GM23248 (cell line): ENCODE measurements around the gene NPY2R. TPM values are rescaled to one million over a fixed set of nuclear protein-coding genes. Genes with fewer than 3 reads are reported as not detected.

Experiments
- DNase-seq: peaks from one replicate; pipeline ENCODE4 v3.0.0-alpha.2; 2015
- H2AFZ ChIP-seq: fragments of 200-600 bp; sonication (generic); 2 replicates; pipeline ENCODE4 v1.6.1; 2016; ENCODE audit warnings: antibody characterized with exemption
- H3F3A ChIP-seq: fragments of 200-600 bp; sonication (generic); 2 replicates; pipeline ENCODE4 v1.6.1; 2016; ENCODE audit warnings: mild to moderate bottlenecking, antibody characterized with exemption, mixed run types; ENCODE audit not compliant: insufficient read depth
- H3K27ac ChIP-seq: fragments of 200-600 bp; sonication (generic); 2 replicates; pipeline ENCODE4 v1.5.1; 2016; ENCODE audit warnings: mild to moderate bottlenecking
- H3K27me3 ChIP-seq: fragments of 200-600 bp; sonication (generic); replicated peaks from 2 replicates; pipeline ENCODE4 v1.6.1; 2016; ENCODE audit warnings: mild to moderate bottlenecking; ENCODE audit not compliant: insufficient read depth
- H3K36me3 ChIP-seq: fragments of 200-600 bp; sonication (generic); 2 replicates; pipeline ENCODE4 v1.6.1; 2016; ENCODE audit warnings: low read depth, mild to moderate bottlenecking
- H3K4me1 ChIP-seq: fragments of 200-600 bp; sonication (generic); 2 replicates; pipeline ENCODE4 v1.6.1; 2016; ENCODE audit warnings: mild to moderate bottlenecking; ENCODE audit not compliant: insufficient read depth
- H3K4me2 ChIP-seq: fragments of 200-600 bp; sonication (generic); one replicate; pipeline ENCODE4 v1.6.1; 2016; ENCODE audit warnings: mild to moderate bottlenecking; ENCODE audit not compliant: unreplicated experiment
- H3K4me3 ChIP-seq: fragments of 200-600 bp; sonication (generic); 2 replicates; pipeline ENCODE4 v1.5.1; 2016; ENCODE audit warnings: mild to moderate bottlenecking
- H3K79me2 ChIP-seq: fragments of 200-600 bp; sonication (generic); 2 replicates; pipeline ENCODE4 v1.6.1; 2016; ENCODE audit warnings: mild to moderate bottlenecking; ENCODE audit not compliant: insufficient read depth
- H3K9ac ChIP-seq: fragments of 200-600 bp; sonication (generic); 2 replicates; pipeline ENCODE4 v1.6.1; 2016; ENCODE audit warnings: mild to moderate bottlenecking
- H3K9me2 ChIP-seq: fragments of 200-600 bp; sonication (generic); 2 replicates; pipeline ENCODE4 v1.6.1; 2016; ENCODE audit warnings: mixed run types, mild to moderate bottlenecking, moderate library complexity; ENCODE audit not compliant: insufficient read depth
- H3K9me3 ChIP-seq: fragments of 200-600 bp; sonication (generic); one replicate; pipeline ENCODE4 v1.6.1; 2017; ENCODE audit warnings: low read depth
- H4K20me1 ChIP-seq: fragments of 200-600 bp; sonication (generic); 2 replicates; pipeline ENCODE4 v1.6.0; 2016; ENCODE audit not compliant: insufficient read depth
- EZH2 ChIP-seq: fragments of 200-600 bp; sonication (generic); IDR thresholded peaks from 2 replicates; pipeline ENCODE4 v1.6.1; 2018; ENCODE audit warnings: antibody characterized with exemption, mild to moderate bottlenecking; ENCODE audit not compliant: insufficient read depth, poor library complexity, severe bottlenecking
- EZH2phosphoT487 ChIP-seq: fragments of 200-600 bp; sonication (generic); IDR thresholded peaks from 2 replicates; pipeline ENCODE4 v1.6.1; 2018; ENCODE audit warnings: antibody characterized with exemption, moderate library complexity, mild to moderate bottlenecking, low read depth; ENCODE audit not compliant: insufficient read depth
- WGBS, 2 experiments: methylation state at CpG; one replicate each; pipeline ENCODE4 v1.1.6; 2015 to 2017; ENCODE audit warnings: low lambda C conversion rate in 2 of 2, low coverage in 1 of 2; ENCODE audit errors: missing lambda C conversion rate in 2 of 2; 5-methylcytosine and 5-hydroxymethylcytosine counted together
- in situ Hi-C: fragments of 300-500 bp; cut with MboI; formaldehyde crosslinking; loops from 2 replicates; pipeline ENCODE4 v1.15.0; 2020
- polyA plus RNA-seq: library from polyadenylated mRNA; unstranded; fragments of >200 nt; fragmentation: Nextera tagmentation; extraction: Ambion mirVana; gene quantifications from 2 replicates; pipeline ENCODE4 v1.2.1, GENCODE V29; 2016
- total RNA-seq: library from RNA; depleted of rRNA; stranded (reverse); fragments of >200 nt; shearing (Covaris generic); gene quantifications from 2 replicates; pipeline ENCODE4 v1.2.3, GENCODE V29; 2014; rRNA removed

The NPY2R gene
- total and polyA plus RNA-seq, 2 experiments from 2014 or later, result not detected

DNA sequence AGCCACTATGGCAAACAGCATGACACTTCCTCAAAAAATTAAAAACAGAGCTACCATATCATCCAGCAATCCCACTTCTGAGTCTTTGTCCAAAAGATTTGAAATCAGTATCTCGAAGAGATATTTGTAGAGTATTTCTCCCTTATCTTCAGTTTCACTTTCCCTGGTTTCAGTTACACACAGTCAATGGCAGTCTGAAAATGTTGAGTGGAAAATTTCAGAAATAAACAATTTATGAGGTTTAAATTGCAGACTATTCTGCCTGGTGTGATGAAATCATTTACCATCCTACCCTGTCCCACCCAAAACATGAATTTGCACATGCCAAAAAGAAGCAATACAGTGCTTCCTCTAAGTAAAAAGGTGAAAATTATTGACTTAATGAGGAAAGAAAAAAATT is 43.9 kb downstream of the NPY2R start:
- H3K4me3 ChIP-seq, result no peak overlapping the region
- H3K27ac ChIP-seq, result no peak overlapping the region
- no peaks in the 10 kb centered on the region for H4K20me1 ChIP-seq
- in situ Hi-C loops, result no loop called here
- H3K36me3 ChIP-seq, result no peaks in the 10 kb centered on the region
- no peak overlapping the region for H3K9ac ChIP-seq
- TF ChIP-seq EZH2phosphoT487, result no peak
- no peak for TF ChIP-seq EZH2
- no peaks in the 10 kb centered on the region for H3K27me3 ChIP-seq
- H3K4me1 ChIP-seq, result no peaks in the 10 kb centered on the region
- no peak overlapping the region for H3K4me2 ChIP-seq
- no peaks in the 10 kb centered on the region for H3K9me3 ChIP-seq
- H2AFZ ChIP-seq, result no peak overlapping the region
- no peaks in the 10 kb centered on the region for H3K9me2 ChIP-seq
- H3K79me2 ChIP-seq, result no peaks in the 10 kb centered on the region
- H3F3A ChIP-seq, result no peaks in the 10 kb centered on the region
- 5 to 13% methylated on average over 1 of the region's 1 CpG for whole genome bisulfite sequencing, 2 experiments
- no peak for DNase-seq

DNA sequence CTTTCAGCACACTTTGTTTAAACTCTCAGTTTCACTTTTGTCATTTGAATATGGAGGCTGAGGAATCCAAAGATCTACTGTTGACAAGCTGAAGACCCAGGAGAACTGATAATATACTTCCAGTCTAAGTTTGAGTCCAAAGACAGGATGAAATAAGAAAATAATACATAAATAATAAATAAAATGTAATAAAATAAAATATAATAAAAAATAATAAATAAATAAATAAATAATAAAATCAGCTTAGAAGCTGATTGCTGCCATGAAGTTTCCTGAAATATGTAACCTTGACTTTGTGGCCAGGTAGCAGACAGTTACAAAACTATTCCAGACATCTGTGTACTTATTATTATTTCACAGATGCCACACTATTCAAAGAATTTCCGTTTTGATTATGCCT is 55.0 kb downstream of the NPY2R start:
- in situ Hi-C loops, result no loop called here
- no peaks in the 10 kb centered on the region for H3K4me1 ChIP-seq
- 17 to 22% methylated on average over 1 of the region's 1 CpG for WGBS, 2 experiments
- no peak overlapping the region for H3K27ac ChIP-seq
- TF ChIP-seq EZH2 (no peak), EZH2phosphoT487 (no peak)
- no peaks in the 10 kb centered on the region for H3K9me2 ChIP-seq
- H3K4me2 ChIP-seq, result no peak overlapping the region
- H3K4me3 ChIP-seq, result no peak overlapping the region
- H2AFZ ChIP-seq, result no peak overlapping the region
- H3F3A ChIP-seq, result no peaks in the 10 kb centered on the region
- no peaks in the 10 kb centered on the region for H3K9me3 ChIP-seq
- no peaks in the 10 kb centered on the region for H4K20me1 ChIP-seq
- no peaks in the 10 kb centered on the region for H3K79me2 ChIP-seq
- H3K9ac ChIP-seq, result no peak overlapping the region
- H3K27me3 ChIP-seq, result no peaks in the 10 kb centered on the region
- H3K36me3 ChIP-seq, result no peaks in the 10 kb centered on the region
- DNase-seq, result no peak

DNA sequence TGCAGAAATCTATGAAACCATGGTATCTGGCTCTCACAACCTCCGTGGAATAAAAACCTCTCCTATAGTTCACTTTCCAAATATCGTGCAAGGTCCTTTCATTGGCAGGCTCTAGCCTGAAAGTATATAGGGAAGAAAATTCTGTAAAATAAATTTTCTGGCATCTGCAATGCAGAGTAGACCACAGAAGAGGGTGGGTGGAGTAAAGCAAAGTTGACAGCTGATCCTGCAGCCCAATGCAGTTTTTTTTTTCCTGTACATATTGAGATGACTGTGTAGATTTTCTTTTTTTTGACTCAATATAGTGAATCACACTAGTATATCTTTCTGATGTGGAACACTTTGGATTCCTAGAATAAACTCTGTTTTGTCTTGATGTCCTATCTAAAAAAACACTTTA is 56.7 kb downstream of the NPY2R start:
- H4K20me1 ChIP-seq, result no peaks in the 10 kb centered on the region
- TF ChIP-seq EZH2phosphoT487 (no peak), EZH2 (no peak)
- no peaks in the 10 kb centered on the region for H3K4me1 ChIP-seq
- in situ Hi-C loops, result no loop called here
- H3K27ac ChIP-seq, result no peak overlapping the region
- WGBS, 2 experiments, result 7 to 16% methylated on average over 2 of the region's 2 CpGs
- H3K27me3 ChIP-seq, result no peaks in the 10 kb centered on the region
- H2AFZ ChIP-seq, result no peak overlapping the region
- H3K79me2 ChIP-seq, result no peaks in the 10 kb centered on the region
- H3K4me2 ChIP-seq, result no peak overlapping the region
- no peak overlapping the region for H3K4me3 ChIP-seq
- H3K9me2 ChIP-seq, result no peaks in the 10 kb centered on the region
- H3K9ac ChIP-seq, result no peak overlapping the region
- H3K36me3 ChIP-seq, result no peaks in the 10 kb centered on the region
- DNase-seq, result no peak
- H3K9me3 ChIP-seq, result no peaks in the 10 kb centered on the region
- H3F3A ChIP-seq, result no peaks in the 10 kb centered on the region

Other genes starting within 250 kb of the NPY2R start
- gene MAP9, start 168.3 kb downstream of the NPY2R start, total RNA-seq, result 1.8 and 7.1 TPM in 2 replicates
- gene MAP9, start 168.3 kb downstream of the NPY2R start, polyA plus RNA-seq, result 5.6 and 6.2 TPM in 2 replicates